ENCODE data around the gene POLD1. TPM values are rescaled to one million over a fixed set of nuclear protein-coding genes. Genes with fewer than 3 reads are reported as not detected.

Gene POLD1
- polyA plus RNA-seq, 1 of the 3 experiments (the other 2 are of a cell fraction), result 33.6 TPM

- ChIA-PET CTCF (interaction anchor here (1.0 to 1.2 kb wide), 3 partner anchors 10 to 82 kb away, joined by 4 read pairs; no protein-coding TSS in a partner anchor), POLR2A (no interaction called here)
- Histone ChIP-seq H3K27me3 (ENCODE audit: insufficient read depth) (peaks cover 14% of the 10 kb centered on the region; the same call in 1 of the 2 replicates), H3K79me2 (ENCODE audit: insufficient read depth) (no peaks in the 10 kb centered on the region), H3K36me3 (replicated peaks in 1 of 2; ENCODE audit: control insufficient read depth in 1 of 2, insufficient read depth in 2 of 2, low read length in 1 of 2) (no peaks in the 10 kb centered on the region), H3K9ac (no peak overlapping the region), H4K20me1 (ENCODE audit: insufficient read depth) (no peaks in the 10 kb centered on the region), H3K4me1 (ENCODE audit: control insufficient read depth in 1 of 2, insufficient read depth in 2 of 2, low read depth in 1 of 2, low read length in 1 of 2) (no peaks in the 10 kb centered on the region), H2AFZ (ENCODE audit: low read depth) (no peak overlapping the region), H3K9me2 (no peaks in the 10 kb centered on the region), H3F3A (replicated peaks; ENCODE audit: insufficient read depth) (no peaks in the 10 kb centered on the region), H3K9me3 (no peaks in the 10 kb centered on the region), H3K4me3 (ENCODE audit: low read depth in 2 of 2, low read length in 1 of 2) (no peak overlapping the region), H3K4me2 (no peak overlapping the region), H3K27ac (ENCODE audit: low read depth in 2 of 2, low read length in 1 of 2) (no peak overlapping the region)
- TF ChIP-seq YY1 (IDR thresholded peaks at IDR 0.05; ENCODE audit: low read depth), result no peak
- no peak for TF ChIP-seq RXRA (IDR thresholded peaks at IDR 0.05; ENCODE audit: borderline replicate concordance, low read depth)
- TF ChIP-seq RCOR1 (IDR thresholded peaks at IDR 0.05; ENCODE audit: low read length), result no peak
- no peak for TF ChIP-seq EP300 (IDR thresholded peaks at IDR 0.05; ENCODE audit: borderline replicate concordance in 1 of 2, low read depth in 1 of 2, low read length in 1 of 2)
- no peak for TF ChIP-seq JUND (IDR thresholded peaks at IDR 0.05)
- TF ChIP-seq RAD21 (IDR thresholded peaks at IDR 0.05; ENCODE audit: low read length), result no peak
- TF ChIP-seq TAF1 (IDR thresholded peaks at IDR 0.05; ENCODE audit: borderline replicate concordance, low read depth, low read length), result no peak
- no peak for TF ChIP-seq FOSL2 (IDR thresholded peaks at IDR 0.05; ENCODE audit: borderline replicate concordance, low read depth)
- no peak for TF ChIP-seq CHD2 (IDR thresholded peaks at IDR 0.05; ENCODE audit: low read length, partially characterized antibody)
- TF ChIP-seq NFIC (IDR thresholded peaks at IDR 0.05; ENCODE audit: borderline replicate concordance), result no peak
- TF ChIP-seq TCF12 (IDR thresholded peaks at IDR 0.05), result no peak
- TF ChIP-seq RFX5 (IDR thresholded peaks at IDR 0.05; ENCODE audit: low read length), result no peak
- no peak for TF ChIP-seq SMC3 (IDR thresholded peaks at IDR 0.05; ENCODE audit: low read depth, low read length)
- TF ChIP-seq CTCF (IDR thresholded peaks at IDR 0.05), result no peak
- no peak for TF ChIP-seq ZBTB33 (IDR thresholded peaks at IDR 0.05; ENCODE audit: borderline replicate concordance, low read depth)
- TF ChIP-seq GABPA (IDR thresholded peaks at IDR 0.05; ENCODE audit: low read depth), result no peak
- no peak for TF ChIP-seq MEF2A (IDR thresholded peaks at IDR 0.05; ENCODE audit: borderline replicate concordance, low read depth)
- TF ChIP-seq, protein P1, sequence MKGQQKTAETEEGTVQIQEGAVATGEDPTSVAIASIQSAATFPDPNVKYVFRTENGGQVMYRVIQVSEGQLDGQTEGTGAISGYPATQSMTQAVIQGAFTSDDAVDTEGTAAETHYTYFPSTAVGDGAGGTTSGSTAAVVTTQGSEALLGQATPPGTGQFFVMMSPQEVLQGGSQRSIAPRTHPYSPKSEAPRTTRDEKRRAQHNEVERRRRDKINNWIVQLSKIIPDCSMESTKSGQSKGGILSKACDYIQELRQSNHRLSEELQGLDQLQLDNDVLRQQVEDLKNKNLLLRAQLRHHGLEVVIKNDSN (IDR thresholded peaks at IDR 0.05; ENCODE audit: borderline replicate concordance, low read depth), result no peak
- whole genome bisulfite sequencing (ENCODE audit: low lambda C conversion rate), result 51% methylated on average over 13 of the region's 13 CpGs
- no peak for DNase-seq
Measured at GRCh38 chr19:50451223-50451534, 67.0 kb downstream of the POLD1 start.

Data from SK-N-SH (cell line).